HepG2 (cell line): Measurements from ENCODE around the gene DIS3L2. TPM values are rescaled to one million over a fixed set of nuclear protein-coding genes. Genes with fewer than 3 reads are reported as not detected.
"Not testable (repeated sequence)": the region's sequence is repeated elsewhere in the genome, so short reads cannot be mapped to it uniquely, and the experiment has no call there.

Experiments used
- ATAC-seq: fragments of 200-7000 bp; cut with Tn5 transposase; 3 replicates; pipeline ENCODE4 v1.9.1; 2020; ENCODE audit warnings: mild to moderate bottlenecking, moderate library complexity
- BruUV-seq: library from RNA; stranded (reverse); fragments of 400-500 nt; replicated peaks from 2 replicates; lab custom pipeline; 2021; lab: Mats Ljungman, UMichigan
- CTCF ChIA-PET: fragments of 300-600 bp; formaldehyde crosslinking; extraction: SDS; loops from one replicate; lab custom pipeline; 2021; ENCODE audit warnings: low total read pairs, inconsistent platforms, low intra/inter-chr PET ratio; lab: Yijun Ruan, JAX
- POLR2A ChIA-PET: fragments of 350-600 bp; sonication (Branson Sonifier 250); formaldehyde crosslinking; loops from one replicate; lab custom pipeline; 2020; ENCODE audit warnings: antibody characterized with exemption, inconsistent platforms; lab: Yijun Ruan, JAX
- DNase-seq: peaks from one replicate; pipeline ENCODE4 v3.0.0-alpha.2; 2015; ENCODE audit warnings: low spot score
- FAIRE-seq: peaks from 3 replicates; lab custom pipeline; 2011; peaks lifted over from hg19 to GRCh38; lab: Jason Lieb, UNC
- H2AFZ ChIP-seq: one replicate; pipeline ENCODE4 v1.6.1; 2011; ENCODE audit warnings: low read length, inconsistent platforms
- H3K27ac ChIP-seq: fragments of 300-600 bp; 3 replicates; pipeline ENCODE4 v1.8.0; 2011; ENCODE audit warnings: mixed run types, mild to moderate bottlenecking, mixed read lengths, low read length, inconsistent platforms; ENCODE audit not compliant: insufficient read depth; ENCODE audit errors: extremely low read length
- H3K27me3 ChIP-seq, 2 experiments: fragments of 200-600 bp in 1 of 2; 2 replicates in 1 of 2; 3 replicates in 1 of 2; pipeline versions ENCODE4 v1.6.0 to v1.8.0; 2011; ENCODE audit warnings: low read length in 2 of 2, mild to moderate bottlenecking in 2 of 2, moderate library complexity in 2 of 2, inconsistent platforms in 1 of 2; ENCODE audit not compliant: insufficient read depth in 2 of 2, control insufficient read depth in 1 of 2
- H3K36me3 ChIP-seq, 2 experiments: fragments of 200-600 bp in 1 of 2; replicated peaks in 1 of 2; 2 replicates in 1 of 2; 3 replicates in 1 of 2; pipeline versions ENCODE4 v1.5.1 to v1.8.0; 2011; ENCODE audit warnings: low read length in 2 of 2, inconsistent platforms in 1 of 2; ENCODE audit not compliant: insufficient read depth in 2 of 2, control insufficient read depth in 1 of 2
- H3K4me1 ChIP-seq: 2 replicates; pipeline ENCODE4 v1.5.1; 2012; ENCODE audit warnings: low read length, inconsistent platforms; ENCODE audit not compliant: insufficient read depth
- H3K4me2 ChIP-seq: 2 replicates; pipeline ENCODE4 v1.6.0; 2011; ENCODE audit warnings: low read depth, low read length, inconsistent platforms
- H3K4me3 ChIP-seq, 3 experiments: fragments of 200-600 bp in 1 of 3; sonication (generic), shearing (Covaris generic) in 1 of 3; replicated peaks in 1 of 3; 2 replicates each; pipeline ENCODE4 v1.5.1; 2011 to 2016; ENCODE audit warnings: low read length in 3 of 3, inconsistent platforms in 2 of 3, low read depth in 2 of 3, mild to moderate bottlenecking in 2 of 3, control low read depth in 1 of 3, mixed read lengths in 1 of 3; ENCODE audit not compliant: insufficient read depth in 1 of 3
- H3K79me2 ChIP-seq: one replicate; pipeline ENCODE4 v1.6.1; 2011; ENCODE audit warnings: low read length, inconsistent platforms; ENCODE audit not compliant: insufficient read depth
- H3K9ac ChIP-seq: 2 replicates; pipeline ENCODE4 v1.6.0; 2011; ENCODE audit warnings: mild to moderate bottlenecking, low read depth, low read length, inconsistent platforms; ENCODE audit not compliant: insufficient read depth
- H3K9me3 ChIP-seq: 2 replicates; pipeline ENCODE4 v1.5.1; 2012; ENCODE audit warnings: mild to moderate bottlenecking, low read length
- H4K20me1 ChIP-seq: 2 replicates; pipeline ENCODE4 v1.6.0; 2011; ENCODE audit warnings: inconsistent platforms, mild to moderate bottlenecking, low read length, moderate library complexity; ENCODE audit not compliant: insufficient read depth
- MED1 ChIP-seq: sonication (generic); formaldehyde crosslinking; IDR thresholded peaks from 2 replicates; pipeline ENCODE4 v1.4.0; 2020; ENCODE audit warnings: missing genetic modification reagents
- NR2F1 ChIP-seq, 2 experiments: fragments of 450-650 bp in 1 of 2; formaldehyde crosslinking in 1 of 2; IDR thresholded peaks; 2 replicates each; pipeline versions ENCODE4 v1.5.0 to v1.6.1; 2016 to 2020; ENCODE audit warnings: mild to moderate bottlenecking in 1 of 2, missing compliant biosample characterization in 1 of 2, missing genetic modification reagents in 1 of 2, moderate library complexity in 1 of 2
- TBX2 ChIP-seq: sonication (generic); formaldehyde crosslinking; IDR thresholded peaks from 2 replicates; pipeline ENCODE4 v1.5.0; 2020; ENCODE audit warnings: missing genetic modification reagents, mild to moderate bottlenecking, borderline replicate concordance
- ZBTB43 ChIP-seq: sonication (generic); formaldehyde crosslinking; conservative IDR thresholded peaks from 2 replicates; pipeline ENCODE4 v1.4.0; 2020; ENCODE audit warnings: missing genetic modification reagents
- ZNF17 ChIP-seq: sonication (generic); formaldehyde crosslinking; IDR thresholded peaks from 2 replicates; pipeline ENCODE4 v1.5.0; 2020; ENCODE audit warnings: mild to moderate bottlenecking, missing genetic modification reagents
- WGBS: methylation state at CpG from one replicate; pipeline ENCODE4 v1.1.6; 2017; ENCODE audit warnings: low lambda C conversion rate; 5-methylcytosine and 5-hydroxymethylcytosine counted together
- in situ Hi-C: cut with HindIII; loops from 2 replicates; pipeline ENCODE4 v1.10.0; 2017; ENCODE audit warnings: low pct_unique_long_range_greater_than_20kb; ENCODE audit not compliant: extremely low pct_ligation_motif_present
- intact Hi-C: fragments of 100-400 bp; cut with micrococcal nuclease; formaldehyde crosslinking; loops from one replicate; pipeline ENCODE4 v1.10.0; 2022; ENCODE audit not compliant: unreplicated experiment
- polyA plus RNA-seq, 8 experiments: library from polyadenylated mRNA; depleted of rRNA in 3 of 8; stranded (reverse) in 7 of 8; unstranded in 1 of 8; fragments of >200 nt; fragmentation: Illumina TruSeq in 4 of 8; extraction: Trizol in 4 of 8; gene quantifications; 2 replicates each; pipeline versions ENCODE4 v1.2.1 to v1.2.3, GENCODE V29; 2011 to 2016; ENCODE audit warnings: low read depth in 4 of 8, missing spikeins in 1 of 8, mixed read lengths in 1 of 8; ENCODE audit not compliant: insufficient read depth in 1 of 8
- total RNA-seq, 5 experiments: library from RNA; depleted of rRNA; stranded (reverse); fragments of >200 nt; fragmentation: Illumina TruSeq; extraction: Trizol; gene quantifications; 2 replicates each; pipeline ENCODE4 v1.2.3, GENCODE V29; 2016; ENCODE audit warnings: low read depth in 1 of 5

DIS3L2 gene
- total and polyA plus RNA-seq, 2 of the 13 experiments (the other 11 are each of a cell fraction or from before 2014, with no cell fraction given) = 7.0 to 23.9 TPM

- no peak for TF ChIP-seq ZBTB43 (CRISPR knock-in tag)
- TF ChIP-seq MED1 (CRISPR knock-in tag) = no peak
- no peak for TF ChIP-seq TBX2 (CRISPR knock-in tag)
- TF ChIP-seq NR2F1 (CRISPR knock-in tag; IDR thresholded peaks at IDR 0.05) = no peak
Measured at GRCh38 chr2:232030229-232030628, 68.7 kb downstream of the DIS3L2 start (continued).

DNA sequence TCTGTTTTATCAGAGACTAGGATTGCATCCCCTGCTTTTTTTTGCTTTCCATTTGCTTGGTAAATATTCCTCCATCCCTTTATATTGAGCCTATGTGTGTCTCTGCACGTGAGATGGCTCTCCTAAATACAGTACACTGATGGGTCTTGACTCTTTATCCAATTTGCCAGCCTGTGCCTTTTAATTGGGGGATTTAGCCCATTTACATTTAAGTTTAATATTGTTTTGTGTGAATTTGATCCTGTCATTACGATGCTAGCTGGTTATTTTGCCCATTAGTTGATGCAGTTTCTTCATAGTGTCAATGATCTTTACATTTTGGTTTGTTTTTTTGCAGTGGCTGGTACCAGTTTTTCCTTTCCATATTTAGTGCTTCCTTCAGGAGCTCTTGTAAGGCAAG is 73.8 kb downstream of the DIS3L2 start:
- H3K4me2 ChIP-seq, H3K9ac ChIP-seq, H3K27me3 ChIP-seq, intact Hi-C loops, in situ Hi-C loops, CTCF ChIA-PET, H3K9me3 ChIP-seq, H3K36me3 ChIP-seq, FAIRE-seq, H4K20me1 ChIP-seq, H3K79me2 ChIP-seq, H3K4me1 ChIP-seq, DNase-seq, H3K4me3 ChIP-seq, ATAC-seq, H3K27ac ChIP-seq, BruUV-seq, POLR2A ChIA-PET, H2AFZ ChIP-seq: not testable (repeated sequence)
- 96% methylated on average over 2 of the region's 2 CpGs for WGBS

DNA sequence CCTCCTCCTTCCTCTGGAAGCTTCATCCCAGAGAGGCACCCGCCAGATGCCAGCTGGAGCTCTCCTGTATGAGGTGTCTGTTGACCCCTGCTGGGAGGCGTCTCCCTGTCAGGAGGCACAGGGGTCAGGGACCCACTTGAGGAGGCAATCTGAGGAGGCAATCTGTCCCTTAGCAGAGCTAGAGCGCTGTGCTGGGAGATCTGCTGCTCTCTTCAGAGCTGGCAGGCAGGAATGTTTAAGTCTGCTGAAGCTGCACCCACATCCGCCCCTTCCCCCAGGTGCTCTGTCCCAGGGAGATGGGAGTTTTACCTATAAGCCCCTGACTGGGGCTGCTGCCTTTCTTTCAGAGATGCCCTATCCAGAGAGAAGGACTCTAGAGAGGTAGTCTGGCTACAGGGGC is 75.4 kb downstream of the DIS3L2 start:
- FAIRE-seq, H3K4me1 ChIP-seq, POLR2A ChIA-PET, CTCF ChIA-PET, H3K36me3 ChIP-seq, in situ Hi-C loops, H3K9ac ChIP-seq, BruUV-seq, H3K27ac ChIP-seq, H3K79me2 ChIP-seq, H3K9me3 ChIP-seq, H4K20me1 ChIP-seq, H2AFZ ChIP-seq, ATAC-seq, H3K4me2 ChIP-seq, H3K27me3 ChIP-seq, DNase-seq, intact Hi-C loops, H3K4me3 ChIP-seq: not testable (repeated sequence)
- TF ChIP-seq ZNF17 (CRISPR knock-in tag) = peak; percentile 96; the same call in 1 of the 2 replicates
- 95% methylated on average over 3 of the region's 4 CpGs for WGBS
